Measurements from ENCODE around the gene PRAMEF20. TPM values are rescaled to one million over a fixed set of nuclear protein-coding genes. Genes with fewer than 3 reads are reported as not detected.
"Not testable (repeated sequence)": the region's sequence is repeated elsewhere in the genome, so short reads cannot be mapped to it uniquely, and the experiment has no call there.

The PRAMEF20 gene
- total RNA-seq (ENCODE audit: low replicate concordance), result not detected in 2 replicates

DNA sequence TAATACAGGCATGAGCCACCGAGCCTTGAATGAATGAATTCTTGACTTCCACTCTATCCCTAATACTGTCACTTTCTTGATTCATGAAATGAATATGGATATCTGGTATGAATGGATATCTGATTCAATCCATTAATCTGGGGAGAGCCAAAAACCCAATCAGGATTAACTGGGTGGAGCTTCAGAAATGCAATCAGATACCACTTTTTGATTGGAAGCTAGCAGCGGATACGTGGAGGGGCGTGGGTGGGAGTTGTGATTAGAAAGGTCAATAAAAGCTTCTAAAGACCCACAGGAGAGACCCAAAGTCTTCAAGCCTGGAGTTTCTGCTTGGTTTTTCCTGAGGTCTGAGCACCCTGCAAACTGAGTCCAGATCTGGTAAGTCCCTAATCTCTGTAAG is at the start of gene PRAMEF20:
Gene PRAMEF20, plus strand, starts transcription at position 301 of the 400 bp plus-strand sequence. CDS start 5,905 bp downstream, outside the sequence.
- not testable (repeated sequence) for H3K4me1 Mint-ChIP-seq, H3K27ac Mint-ChIP-seq, H3K9me3 Mint-ChIP-seq

DNA sequence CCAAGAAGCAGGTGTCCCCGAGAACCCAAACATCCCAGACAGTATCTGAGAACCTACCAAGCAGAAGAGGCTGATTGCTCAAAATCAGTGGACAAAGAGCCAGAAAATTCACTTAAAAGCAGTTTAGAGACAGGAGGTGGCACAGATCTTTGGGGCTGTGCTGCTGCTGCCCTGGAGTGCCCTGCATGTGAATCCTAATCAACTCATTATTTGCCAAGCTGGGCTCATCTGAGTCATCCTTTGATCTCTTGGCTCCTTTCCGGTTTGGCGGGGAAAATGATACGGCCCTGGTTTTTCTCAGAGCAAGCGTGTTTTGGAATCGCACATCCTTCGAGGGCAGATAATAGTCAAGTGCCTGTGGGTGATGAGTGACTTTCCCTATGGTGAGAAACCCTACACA is 47.9 kb upstream of the PRAMEF20 start:
- not testable (repeated sequence) for H3K36me3 ChIP-seq; DNase-seq (ENCODE audit: low spot score); H3K4me3 Mint-ChIP-seq; H2AFZ ChIP-seq (replicated peaks); H3K4me3 ChIP-seq; H3K4me2 ChIP-seq; H3K4me1 Mint-ChIP-seq; H3F3A ChIP-seq (ENCODE audit: low read depth); H3K27ac ChIP-seq; H3K27me3 Mint-ChIP-seq (ENCODE audit: insufficient read depth, low read depth); H3K27ac Mint-ChIP-seq; H4K20me1 ChIP-seq (ENCODE audit: low read depth); H3K79me2 ChIP-seq (ENCODE audit: low read depth); H3K9ac ChIP-seq; H3K4me1 ChIP-seq; H3K9me3 Mint-ChIP-seq; H3K27me3 ChIP-seq; H3K9me3 ChIP-seq (ENCODE audit: low read depth); H3K36me3 Mint-ChIP-seq

More for the DNA sequence above, at the start of gene PRAMEF20:
- not testable (repeated sequence) for H3K27me3 ChIP-seq; H4K20me1 ChIP-seq (ENCODE audit: low read depth); H3K4me3 ChIP-seq; H3K4me1 ChIP-seq; H3K36me3 ChIP-seq; H3K79me2 ChIP-seq (ENCODE audit: low read depth); H3K4me3 Mint-ChIP-seq; H3K27ac ChIP-seq; H3K4me2 ChIP-seq; DNase-seq (ENCODE audit: low spot score); H2AFZ ChIP-seq (replicated peaks); H3K27me3 Mint-ChIP-seq (ENCODE audit: insufficient read depth, low read depth); H3K9ac ChIP-seq; H3K9me3 ChIP-seq (ENCODE audit: low read depth); H3K36me3 Mint-ChIP-seq; H3F3A ChIP-seq (ENCODE audit: low read depth)

DNA sequence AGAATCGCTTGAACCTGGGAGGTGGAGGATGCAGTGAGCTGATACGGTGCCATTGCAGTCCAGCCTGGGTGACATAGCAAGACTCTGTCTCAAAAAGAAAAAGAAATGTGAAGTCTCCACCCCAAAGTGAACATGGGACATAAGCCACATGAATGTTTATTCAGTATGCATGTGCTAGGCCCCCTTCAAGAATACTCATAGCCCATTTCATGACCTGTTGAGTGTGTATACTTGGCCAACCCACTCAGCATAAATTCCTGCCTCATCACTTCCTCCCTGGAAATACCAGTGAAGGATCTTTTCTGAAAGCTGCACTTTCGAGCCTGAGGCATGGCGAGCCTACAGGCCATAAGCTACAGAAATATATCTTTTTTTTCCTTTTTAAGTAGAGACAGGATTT is 45.3 kb upstream of the PRAMEF20 start:
- not testable (repeated sequence) for H3K27me3 Mint-ChIP-seq (ENCODE audit: insufficient read depth, low read depth); H3K4me2 ChIP-seq; H2AFZ ChIP-seq (replicated peaks); H3K4me1 Mint-ChIP-seq; H3K27ac Mint-ChIP-seq; H3K4me1 ChIP-seq; H3K9me3 Mint-ChIP-seq; H3K4me3 ChIP-seq; H3K27ac ChIP-seq; H3K4me3 Mint-ChIP-seq; H3F3A ChIP-seq (ENCODE audit: low read depth); H3K9me3 ChIP-seq (ENCODE audit: low read depth); H3K9ac ChIP-seq; H3K36me3 ChIP-seq; DNase-seq (ENCODE audit: low spot score); H3K36me3 Mint-ChIP-seq; H3K27me3 ChIP-seq; H4K20me1 ChIP-seq (ENCODE audit: low read depth); H3K79me2 ChIP-seq (ENCODE audit: low read depth)

DNA sequence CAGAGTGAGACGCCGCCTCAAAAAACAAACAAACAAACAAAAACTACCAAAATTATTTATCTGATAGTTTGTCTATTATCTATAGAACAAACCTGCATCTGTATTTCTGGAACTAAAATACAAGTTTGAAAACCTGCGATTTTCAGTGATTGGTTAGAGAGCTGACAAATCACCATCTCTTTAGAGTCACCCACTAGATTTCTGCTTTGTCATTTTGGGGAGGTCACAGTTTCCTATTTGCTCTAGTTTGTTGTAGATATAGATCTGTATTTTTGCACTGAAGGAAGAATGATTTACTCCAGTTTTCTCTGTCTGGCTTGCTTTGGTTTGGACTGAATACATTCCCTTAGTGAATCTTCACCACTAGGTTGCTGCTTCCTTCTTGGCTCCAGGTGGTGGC is 43.7 kb upstream of the PRAMEF20 start:
- not testable (repeated sequence) for H3K36me3 Mint-ChIP-seq; DNase-seq (ENCODE audit: low spot score); H3F3A ChIP-seq (ENCODE audit: low read depth); H3K4me3 Mint-ChIP-seq; H3K27ac Mint-ChIP-seq; H3K27me3 Mint-ChIP-seq (ENCODE audit: insufficient read depth, low read depth); H2AFZ ChIP-seq (replicated peaks); H3K27me3 ChIP-seq; H3K36me3 ChIP-seq; H3K9me3 ChIP-seq (ENCODE audit: low read depth); H3K79me2 ChIP-seq (ENCODE audit: low read depth); H3K9me3 Mint-ChIP-seq; H4K20me1 ChIP-seq (ENCODE audit: low read depth); H3K4me1 ChIP-seq; H3K27ac ChIP-seq; H3K9ac ChIP-seq; H3K4me3 ChIP-seq; H3K4me1 Mint-ChIP-seq; H3K4me2 ChIP-seq

DNA sequence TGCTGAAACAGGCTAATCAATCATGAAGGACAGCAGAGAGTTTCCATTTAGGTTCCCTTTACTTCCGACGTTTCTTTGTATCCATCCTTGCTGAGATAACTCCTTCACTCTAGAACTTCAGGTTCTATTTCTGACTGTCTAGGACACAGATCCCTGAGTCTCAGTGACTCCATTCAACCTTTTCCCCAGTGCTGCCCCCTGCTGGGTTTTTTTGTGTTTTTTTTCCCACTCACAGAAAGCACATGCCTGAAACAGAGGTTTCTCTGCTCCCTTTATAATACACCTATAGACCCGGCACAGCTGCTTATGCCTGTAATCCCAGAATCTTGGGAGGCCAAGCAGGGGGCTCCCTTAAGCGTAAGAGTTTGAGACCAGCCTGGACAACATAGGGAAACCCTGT is 41.7 kb upstream of the PRAMEF20 start:
- H3K36me3 Mint-ChIP-seq; H3K4me1 ChIP-seq; H4K20me1 ChIP-seq (ENCODE audit: low read depth); H3K9me3 ChIP-seq (ENCODE audit: low read depth); H3K4me2 ChIP-seq; H3K36me3 ChIP-seq; H3K27me3 ChIP-seq; H3K4me1 Mint-ChIP-seq; H3K79me2 ChIP-seq (ENCODE audit: low read depth); H3K4me3 Mint-ChIP-seq; H3K9me3 Mint-ChIP-seq; H3K27me3 Mint-ChIP-seq (ENCODE audit: insufficient read depth, low read depth); H3K27ac Mint-ChIP-seq; H3K27ac ChIP-seq; H3K4me3 ChIP-seq; H3K9ac ChIP-seq; DNase-seq (ENCODE audit: low spot score); H3F3A ChIP-seq (ENCODE audit: low read depth); H2AFZ ChIP-seq (replicated peaks): not testable (repeated sequence)

DNA sequence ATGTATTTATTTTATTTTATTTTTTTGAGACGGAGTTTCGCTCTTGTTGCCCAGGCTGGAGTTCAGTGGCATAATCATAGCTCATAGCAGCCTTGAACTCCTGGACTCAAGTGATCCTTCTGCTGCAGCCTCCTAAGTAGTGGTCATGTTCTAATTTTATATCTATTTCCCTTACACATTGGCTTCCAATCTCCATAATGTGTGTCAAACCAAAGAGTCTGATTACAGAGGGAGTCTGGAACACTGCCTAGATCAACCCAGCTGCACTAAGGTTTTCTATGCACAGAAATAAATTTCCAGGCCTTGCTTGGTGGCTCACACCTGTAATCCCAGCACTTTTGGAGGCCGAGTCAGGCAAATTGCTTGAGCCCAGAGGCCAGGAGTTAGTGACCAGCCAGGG is 31.3 kb upstream of the PRAMEF20 start:
- H3K27ac Mint-ChIP-seq; H3K4me1 ChIP-seq; H3K4me2 ChIP-seq; H3K4me1 Mint-ChIP-seq; H3K4me3 Mint-ChIP-seq; H3K36me3 ChIP-seq; H4K20me1 ChIP-seq (ENCODE audit: low read depth); H3K79me2 ChIP-seq (ENCODE audit: low read depth); H3F3A ChIP-seq (ENCODE audit: low read depth); H3K27ac ChIP-seq; H3K27me3 ChIP-seq; H3K27me3 Mint-ChIP-seq (ENCODE audit: insufficient read depth, low read depth); H3K9ac ChIP-seq; DNase-seq (ENCODE audit: low spot score); H2AFZ ChIP-seq (replicated peaks); H3K36me3 Mint-ChIP-seq; H3K9me3 ChIP-seq (ENCODE audit: low read depth); H3K4me3 ChIP-seq: not testable (repeated sequence)
- peaks cover 14% of the 10 kb centered on the region for H3K9me3 Mint-ChIP-seq

DNA sequence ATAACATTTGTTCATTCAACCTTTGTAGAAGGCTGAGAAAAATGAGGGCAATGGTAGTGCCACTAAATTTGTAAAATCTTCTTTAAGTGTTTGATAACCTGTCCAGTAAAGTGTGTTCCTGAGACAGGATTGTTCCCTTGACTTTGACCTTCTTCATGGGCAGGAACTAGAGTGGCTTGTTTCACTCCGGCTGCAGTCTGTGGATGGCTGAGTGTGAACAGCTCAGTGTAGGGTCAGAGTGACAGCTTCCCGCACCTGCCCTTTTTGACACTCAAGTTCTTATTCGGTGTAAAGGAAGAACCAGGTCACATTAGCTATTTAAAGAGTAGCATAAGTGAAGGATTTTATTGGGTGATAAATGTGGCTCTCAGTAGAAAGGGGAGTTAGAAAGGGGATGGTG is 29.9 kb upstream of the PRAMEF20 start:
- H3K4me2 ChIP-seq; H3K27ac ChIP-seq; DNase-seq (ENCODE audit: low spot score); H3F3A ChIP-seq (ENCODE audit: low read depth); H3K4me1 ChIP-seq; H3K27me3 ChIP-seq; H3K79me2 ChIP-seq (ENCODE audit: low read depth); H3K4me3 ChIP-seq; H3K9ac ChIP-seq; H3K36me3 Mint-ChIP-seq; H3K4me3 Mint-ChIP-seq; H2AFZ ChIP-seq (replicated peaks); H4K20me1 ChIP-seq (ENCODE audit: low read depth); H3K27ac Mint-ChIP-seq; H3K27me3 Mint-ChIP-seq (ENCODE audit: insufficient read depth, low read depth); H3K4me1 Mint-ChIP-seq; H3K9me3 ChIP-seq (ENCODE audit: low read depth); H3K36me3 ChIP-seq: not testable (repeated sequence)
- H3K9me3 Mint-ChIP-seq, result peaks cover 12% of the 10 kb centered on the region

DNA sequence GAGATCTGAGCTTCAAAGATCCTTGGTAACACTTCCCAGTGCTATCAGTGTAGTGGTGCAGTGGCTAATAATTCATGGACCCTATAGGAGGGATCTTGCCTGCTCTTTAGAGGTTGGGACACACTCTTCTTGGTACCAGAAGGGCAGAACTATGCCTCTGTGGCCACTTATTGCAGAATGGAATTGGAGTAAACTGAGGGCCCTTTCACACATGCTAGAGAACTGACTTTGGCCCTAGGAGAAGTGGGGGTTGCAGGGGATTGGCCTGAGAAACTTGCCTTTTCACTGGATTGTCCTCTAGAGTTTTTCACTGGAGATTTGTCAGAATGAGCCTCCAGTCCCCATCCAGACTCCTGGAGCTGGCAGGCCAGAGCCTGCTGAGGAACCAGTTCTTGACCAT is 20.9 kb upstream of the PRAMEF20 start, which contains the start of gene PRAMEF17:
Gene PRAMEF17, plus strand, starts transcription at position 301 of the 400 bp plus-strand sequence. Its CDS starts 26 bp downstream, at position 327.
- not testable (repeated sequence) for H3K9me3 ChIP-seq (ENCODE audit: low read depth); H3K36me3 Mint-ChIP-seq; H3K4me2 ChIP-seq; H3K27ac Mint-ChIP-seq; H3K36me3 ChIP-seq; H3K79me2 ChIP-seq (ENCODE audit: low read depth); H3K4me3 Mint-ChIP-seq; DNase-seq (ENCODE audit: low spot score); H3K27me3 Mint-ChIP-seq (ENCODE audit: insufficient read depth, low read depth); H3K27me3 ChIP-seq; H3K4me3 ChIP-seq; H3K4me1 Mint-ChIP-seq; H2AFZ ChIP-seq (replicated peaks); H4K20me1 ChIP-seq (ENCODE audit: low read depth); H3K27ac ChIP-seq; H3K4me1 ChIP-seq; H3K9ac ChIP-seq; H3F3A ChIP-seq (ENCODE audit: low read depth); H3K9me3 Mint-ChIP-seq

Data from neural progenitor cell (in vitro differentiated cells).